GM23338 (cell line): ENCODE results near the gene HADHA. TPM values are rescaled to one million over a fixed set of nuclear protein-coding genes. Genes with fewer than 3 reads are reported as not detected.

Experiments used
- ATAC-seq: fragments of 200-7000 bp; cut with Tn5 transposase; 3 replicates; pipeline ENCODE4 v1.9.1; 2020
- DNase-seq: peaks from one replicate; pipeline ENCODE4 v3.0.0-alpha.2; 2015; ENCODE audit warnings: low spot score
- H2AFZ ChIP-seq: fragments of 200-600 bp; sonication (generic); 2 replicates; pipeline ENCODE4 v1.8.0; 2016; ENCODE audit warnings: antibody characterized with exemption, mild to moderate bottlenecking, moderate library complexity
- H3F3A ChIP-seq: fragments of 200-600 bp; sonication (generic); replicated peaks from 2 replicates; pipeline ENCODE4 v1.8.0; 2017; ENCODE audit warnings: antibody characterized with exemption, mixed run types, low read depth
- H3K27ac ChIP-seq: fragments of 200-600 bp; sonication (generic); 2 replicates; pipeline ENCODE4 v1.6.1; 2016; ENCODE audit warnings: low read depth
- H3K27me3 ChIP-seq: fragments of 200-600 bp; sonication (generic); 2 replicates; pipeline ENCODE4 v1.8.0; 2016; ENCODE audit warnings: mild to moderate bottlenecking, mixed run types, moderate library complexity; ENCODE audit not compliant: insufficient read depth
- H3K36me3 ChIP-seq: fragments of 200-600 bp; sonication (generic); 2 replicates; pipeline ENCODE4 v1.8.0; 2016; ENCODE audit warnings: mild to moderate bottlenecking; ENCODE audit not compliant: insufficient read depth
- H3K4me1 ChIP-seq: fragments of 200-600 bp; sonication (generic); 2 replicates; pipeline ENCODE4 v1.8.0; 2016; ENCODE audit warnings: mild to moderate bottlenecking, moderate library complexity; ENCODE audit not compliant: insufficient read depth
- H3K4me2 ChIP-seq: fragments of 200-600 bp; sonication (generic); 2 replicates; pipeline ENCODE4 v1.7.1; 2017; ENCODE audit warnings: mixed run types
- H3K4me3 ChIP-seq: fragments of 200-600 bp; sonication (generic); 2 replicates; pipeline ENCODE4 v1.6.1; 2016; ENCODE audit warnings: mixed run types
- H3K79me2 ChIP-seq: fragments of 200-600 bp; sonication (generic); replicated peaks from 2 replicates; pipeline ENCODE4 v1.8.0; 2017; ENCODE audit warnings: mild to moderate bottlenecking; ENCODE audit not compliant: insufficient read depth
- H3K9me2 ChIP-seq: fragments of 200-600 bp; sonication (generic); 2 replicates; pipeline ENCODE4 v1.8.0; 2017; ENCODE audit not compliant: insufficient read depth
- H4K20me1 ChIP-seq: fragments of 200-600 bp; sonication (generic); replicated peaks from 2 replicates; pipeline ENCODE4 v1.8.0; 2017; ENCODE audit warnings: mild to moderate bottlenecking; ENCODE audit not compliant: insufficient read depth
- H3K27ac Mint-ChIP-seq: 2 replicates; pipeline ENCODE4 v1.8.0; 2020; ENCODE audit warnings: inconsistent platforms, mild to moderate bottlenecking, moderate library complexity, mixed read lengths
- H3K27me3 Mint-ChIP-seq: 3 replicates; pipeline ENCODE4 v1.8.0; 2022; ENCODE audit warnings: low read depth, mild to moderate bottlenecking, moderate library complexity, mixed read lengths, inconsistent platforms; ENCODE audit not compliant: insufficient read depth, poor library complexity
- H3K36me3 Mint-ChIP-seq: 3 replicates; pipeline ENCODE4 v1.8.0; 2021; ENCODE audit warnings: low read depth, mild to moderate bottlenecking, inconsistent platforms, moderate library complexity, mixed read lengths
- H3K4me1 Mint-ChIP-seq: 3 replicates; pipeline ENCODE4 v1.8.0; 2020; ENCODE audit warnings: mild to moderate bottlenecking, inconsistent platforms, mixed read lengths
- H3K4me3 Mint-ChIP-seq: 3 replicates; pipeline ENCODE4 v1.8.0; 2021; ENCODE audit warnings: moderate library complexity, mild to moderate bottlenecking, inconsistent platforms, mixed read lengths
- H3K9me3 Mint-ChIP-seq: 3 replicates; pipeline ENCODE4 v1.8.0; 2020; ENCODE audit warnings: moderate library complexity, mild to moderate bottlenecking, inconsistent platforms, mixed read lengths
- CREB1 ChIP-seq: fragments of 250-450 bp; sonication (Bioruptor Pico); IDR thresholded peaks from 2 replicates; pipeline ENCODE4 v1.5.0; 2020; ENCODE audit warnings: low read depth, mild to moderate bottlenecking, moderate library complexity
- EZH2phosphoT487 ChIP-seq: fragments of 200-600 bp; sonication (generic); IDR thresholded peaks from one replicate; pipeline ENCODE4 v1.8.1; 2018; ENCODE audit warnings: antibody characterized with exemption; ENCODE audit not compliant: unreplicated experiment
- NANOG ChIP-seq: IDR thresholded peaks from 2 replicates; pipeline ENCODE4 v1.6.1; 2016; ENCODE audit warnings: antibody characterized with exemption, borderline replicate concordance
- POLR2AphosphoS5 ChIP-seq: IDR thresholded peaks from 2 replicates; pipeline ENCODE4 v1.6.1; 2016; ENCODE audit warnings: antibody characterized with exemption, low read depth
- ZNF114 ChIP-seq: fragments of 250-450 bp; sonication (Bioruptor Pico); IDR thresholded peaks from 2 replicates; pipeline ENCODE4 v1.5.0; 2020; ENCODE audit warnings: mild to moderate bottlenecking, moderate library complexity
- polyA plus RNA-seq: library from polyadenylated mRNA; unstranded; fragments of >200 nt; fragmentation: Nextera tagmentation; extraction: Ambion mirVana; gene quantifications from 2 replicates; pipeline ENCODE4 v1.2.1, GENCODE V29; 2016
- total RNA-seq: library from RNA; depleted of rRNA; stranded (reverse); fragments of >200 nt; shearing (Covaris generic); gene quantifications from 2 replicates; pipeline ENCODE4 v1.2.3, GENCODE V29; 2014
- TF ChIP-seq, protein P1 (sequence below), 2 experiments: fragments of 200-600 bp in 1 of 2; sonication (generic) in 1 of 2; conservative IDR thresholded peaks; 2 replicates each; pipeline versions ENCODE4 v1.5.1 to v1.6.1; 2016 to 2017; ENCODE audit warnings: antibody characterized with exemption in 2 of 2, low read depth in 2 of 2, mild to moderate bottlenecking in 2 of 2, moderate library complexity in 1 of 2
- TF ChIP-seq, protein P2 (sequence below): IDR thresholded peaks from one replicate; pipeline ENCODE4 v1.6.1; 2018; ENCODE audit warnings: antibody characterized with exemption; ENCODE audit not compliant: unreplicated experiment

HADHA gene
- total and polyA plus RNA-seq, 2 experiments from 2014 or later, result 63.9 to 92.3 TPM

DNA sequence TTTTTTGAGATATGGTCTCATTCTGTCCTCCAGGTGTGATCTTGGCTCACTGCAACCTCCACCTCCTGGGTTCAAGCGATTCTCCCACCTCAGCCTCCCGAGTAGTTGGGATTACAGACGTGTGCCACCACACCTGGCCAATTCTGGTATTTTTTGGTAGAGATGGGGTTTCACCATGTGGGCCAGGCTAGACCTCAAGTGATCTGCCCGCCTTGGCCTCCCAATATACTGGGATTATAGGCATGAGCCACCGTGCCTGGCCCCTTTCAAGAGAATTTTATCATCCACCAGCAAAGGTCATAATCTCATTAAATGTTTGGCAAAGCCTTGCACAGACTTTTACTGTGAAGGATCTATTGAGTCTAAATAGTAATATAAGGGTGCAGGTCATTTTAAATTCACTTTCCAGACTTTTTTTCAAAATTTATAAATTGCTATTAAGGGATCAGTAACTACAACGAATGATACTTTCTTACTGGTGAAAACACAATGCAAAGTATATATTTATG is 2.5 kb downstream of the HADHA start:
- H3K27me3 Mint-ChIP-seq, result peaks cover 4% of the 10 kb centered on the region
- H3K36me3 ChIP-seq, result peaks cover 7% of the 10 kb centered on the region; the same call in 1 of the 2 replicates
- peak overlapping the region; percentile 96 for H3K4me3 Mint-ChIP-seq
- peaks cover 11% of the 10 kb centered on the region for H3F3A ChIP-seq
- H3K27ac ChIP-seq, result peak overlapping the region; percentile 96; the same call in 1 of the 2 replicates
- peaks cover 8% of the 10 kb centered on the region for H3K36me3 Mint-ChIP-seq
- ATAC-seq (no peak), DNase-seq (no peak)
- H3K27ac Mint-ChIP-seq, result peak overlapping the region; percentile 44; the same call in 1 of the 2 replicates
- peak overlapping the region; percentile 92 for H3K4me2 ChIP-seq
- H3K27me3 ChIP-seq, result no peaks in the 10 kb centered on the region
- H2AFZ ChIP-seq, result no peak overlapping the region
- H3K9me3 Mint-ChIP-seq, result no peaks in the 10 kb centered on the region
- H3K4me1 ChIP-seq, result peaks cover 24% of the 10 kb centered on the region
- TF ChIP-seq, protein P1, sequence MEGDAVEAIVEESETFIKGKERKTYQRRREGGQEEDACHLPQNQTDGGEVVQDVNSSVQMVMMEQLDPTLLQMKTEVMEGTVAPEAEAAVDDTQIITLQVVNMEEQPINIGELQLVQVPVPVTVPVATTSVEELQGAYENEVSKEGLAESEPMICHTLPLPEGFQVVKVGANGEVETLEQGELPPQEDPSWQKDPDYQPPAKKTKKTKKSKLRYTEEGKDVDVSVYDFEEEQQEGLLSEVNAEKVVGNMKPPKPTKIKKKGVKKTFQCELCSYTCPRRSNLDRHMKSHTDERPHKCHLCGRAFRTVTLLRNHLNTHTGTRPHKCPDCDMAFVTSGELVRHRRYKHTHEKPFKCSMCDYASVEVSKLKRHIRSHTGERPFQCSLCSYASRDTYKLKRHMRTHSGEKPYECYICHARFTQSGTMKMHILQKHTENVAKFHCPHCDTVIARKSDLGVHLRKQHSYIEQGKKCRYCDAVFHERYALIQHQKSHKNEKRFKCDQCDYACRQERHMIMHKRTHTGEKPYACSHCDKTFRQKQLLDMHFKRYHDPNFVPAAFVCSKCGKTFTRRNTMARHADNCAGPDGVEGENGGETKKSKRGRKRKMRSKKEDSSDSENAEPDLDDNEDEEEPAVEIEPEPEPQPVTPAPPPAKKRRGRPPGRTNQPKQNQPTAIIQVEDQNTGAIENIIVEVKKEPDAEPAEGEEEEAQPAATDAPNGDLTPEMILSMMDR (conservative IDR thresholded peaks at IDR 0.05; ENCODE audit: low read depth in 2 of 2), result no peak
- no peak for TF ChIP-seq POLR2AphosphoS5
- H3K4me3 ChIP-seq, result peak overlapping the region; percentile 99
- H3K9me2 ChIP-seq, result no peaks in the 10 kb centered on the region
- peaks cover 19% of the 10 kb centered on the region for H3K4me1 Mint-ChIP-seq
- H4K20me1 ChIP-seq, result peaks cover 21% of the 10 kb centered on the region; the same call in 1 of the 2 replicates
- peaks cover 74% of the 10 kb centered on the region for H3K79me2 ChIP-seq

DNA sequence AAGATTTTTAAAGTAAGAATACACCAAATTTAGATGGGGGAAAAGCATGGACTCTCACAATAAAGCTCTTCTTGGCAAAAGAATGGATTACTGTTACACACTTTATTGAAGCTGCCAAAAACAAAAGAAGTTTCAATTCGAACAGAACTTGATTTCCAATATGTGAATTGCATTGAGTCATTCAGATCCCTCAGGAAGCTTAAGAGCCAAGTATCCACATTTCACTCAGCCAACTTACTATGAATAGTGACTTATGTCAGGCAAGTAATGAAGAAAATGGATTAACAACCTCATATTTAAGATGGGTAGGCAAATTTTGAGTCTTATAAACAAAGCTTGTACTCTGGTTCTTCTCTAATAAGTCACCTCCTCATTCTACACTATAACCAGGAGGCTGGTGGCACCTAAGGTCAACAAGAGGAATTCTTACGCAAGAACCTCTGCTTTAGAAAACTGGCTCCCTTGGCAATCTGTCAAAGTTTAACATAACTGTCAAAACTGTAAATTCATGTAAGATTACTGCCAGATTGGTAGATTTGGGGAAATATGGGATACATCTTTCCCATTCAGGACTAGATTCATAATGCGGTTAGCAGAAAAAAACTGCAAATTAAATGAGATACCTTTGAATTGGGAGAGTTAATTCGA is 6.0 kb downstream of the HADHA start:
- no peak overlapping the region for H3K4me3 Mint-ChIP-seq
- Histone ChIP-seq H3K9me2 (no peaks in the 10 kb centered on the region), H2AFZ (no peak overlapping the region), H3F3A (no peaks in the 10 kb centered on the region), H3K79me2 (peaks cover 47% of the 10 kb centered on the region), H3K36me3 (peaks cover 30% of the 10 kb centered on the region), H4K20me1 (peaks cover 19% of the 10 kb centered on the region), H3K27me3 (no peaks in the 10 kb centered on the region), H3K4me1 (peaks cover 11% of the 10 kb centered on the region), H3K4me2 (no peak overlapping the region), H3K27ac (no peak overlapping the region), H3K4me3 (no peak overlapping the region)
- no peaks in the 10 kb centered on the region for H3K9me3 Mint-ChIP-seq
- no peaks in the 10 kb centered on the region for H3K27me3 Mint-ChIP-seq
- peaks cover 38% of the 10 kb centered on the region for H3K36me3 Mint-ChIP-seq
- peaks cover 9% of the 10 kb centered on the region; the same call in 2 of the 3 replicates for H3K4me1 Mint-ChIP-seq
- ATAC-seq (no peak), DNase-seq (no peak)
- no peak overlapping the region for H3K27ac Mint-ChIP-seq
- TF ChIP-seq, protein P1 (conservative IDR thresholded peaks at IDR 0.05; ENCODE audit: low read depth in 2 of 2), result no peak
- no peak for TF ChIP-seq ZNF114 (CRISPR knock-in tag)
- TF ChIP-seq CREB1 (CRISPR knock-in tag), result no peak
- no peak for TF ChIP-seq EZH2phosphoT487
- TF ChIP-seq, protein P2, sequence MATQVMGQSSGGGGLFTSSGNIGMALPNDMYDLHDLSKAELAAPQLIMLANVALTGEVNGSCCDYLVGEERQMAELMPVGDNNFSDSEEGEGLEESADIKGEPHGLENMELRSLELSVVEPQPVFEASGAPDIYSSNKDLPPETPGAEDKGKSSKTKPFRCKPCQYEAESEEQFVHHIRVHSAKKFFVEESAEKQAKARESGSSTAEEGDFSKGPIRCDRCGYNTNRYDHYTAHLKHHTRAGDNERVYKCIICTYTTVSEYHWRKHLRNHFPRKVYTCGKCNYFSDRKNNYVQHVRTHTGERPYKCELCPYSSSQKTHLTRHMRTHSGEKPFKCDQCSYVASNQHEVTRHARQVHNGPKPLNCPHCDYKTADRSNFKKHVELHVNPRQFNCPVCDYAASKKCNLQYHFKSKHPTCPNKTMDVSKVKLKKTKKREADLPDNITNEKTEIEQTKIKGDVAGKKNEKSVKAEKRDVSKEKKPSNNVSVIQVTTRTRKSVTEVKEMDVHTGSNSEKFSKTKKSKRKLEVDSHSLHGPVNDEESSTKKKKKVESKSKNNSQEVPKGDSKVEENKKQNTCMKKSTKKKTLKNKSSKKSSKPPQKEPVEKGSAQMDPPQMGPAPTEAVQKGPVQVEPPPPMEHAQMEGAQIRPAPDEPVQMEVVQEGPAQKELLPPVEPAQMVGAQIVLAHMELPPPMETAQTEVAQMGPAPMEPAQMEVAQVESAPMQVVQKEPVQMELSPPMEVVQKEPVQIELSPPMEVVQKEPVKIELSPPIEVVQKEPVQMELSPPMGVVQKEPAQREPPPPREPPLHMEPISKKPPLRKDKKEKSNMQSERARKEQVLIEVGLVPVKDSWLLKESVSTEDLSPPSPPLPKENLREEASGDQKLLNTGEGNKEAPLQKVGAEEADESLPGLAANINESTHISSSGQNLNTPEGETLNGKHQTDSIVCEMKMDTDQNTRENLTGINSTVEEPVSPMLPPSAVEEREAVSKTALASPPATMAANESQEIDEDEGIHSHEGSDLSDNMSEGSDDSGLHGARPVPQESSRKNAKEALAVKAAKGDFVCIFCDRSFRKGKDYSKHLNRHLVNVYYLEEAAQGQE, result no peak
- TF ChIP-seq NANOG, result no peak
